Dermis microvascular lymphatic vessel endothelial cell (primary cell): Measurements from ENCODE around the gene ATAD3C. TPM values are rescaled to one million over a fixed set of nuclear protein-coding genes. Genes with fewer than 3 reads are reported as not detected.
"Not testable (repeated sequence)": the region's sequence is repeated elsewhere in the genome, so short reads cannot be mapped to it uniquely, and the experiment has no call there.

Experiments
- DNase-seq, 2 donors: peaks; one replicate each; pipeline versions ENCODE4 v3.0.0 to v3.0.0-alpha.2; 2010; ENCODE audit warnings: low read depth in 2 of 2
- total RNA-seq: library from RNA; depleted of rRNA; stranded (reverse); fragments of >200 nt; gene quantifications from 2 replicates; pipeline ENCODE4 v1.2.1, GENCODE V29; 2014

ATAD3C gene, protein sequence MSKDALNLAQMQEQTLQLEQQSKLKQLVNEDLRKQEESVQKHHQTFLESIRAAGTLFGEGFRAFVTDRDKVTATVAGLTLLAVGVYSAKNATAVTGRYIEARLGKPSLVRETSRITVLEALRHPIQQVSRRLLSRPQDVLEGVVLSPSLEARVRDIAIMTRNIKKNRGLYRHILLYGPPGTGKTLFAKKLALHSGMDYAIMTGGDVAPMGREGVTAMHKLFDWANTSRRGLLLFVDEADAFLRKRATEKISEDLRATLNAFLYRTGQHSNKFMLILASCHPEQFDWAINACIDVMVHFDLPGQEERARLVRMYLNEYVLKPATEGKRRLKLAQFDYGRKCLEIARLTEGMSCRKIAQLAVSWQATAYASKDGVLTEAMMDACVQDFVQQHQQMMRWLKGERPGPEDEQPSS
- 0.39 and 0.89 TPM in 2 replicates for total RNA-seq

DNA sequence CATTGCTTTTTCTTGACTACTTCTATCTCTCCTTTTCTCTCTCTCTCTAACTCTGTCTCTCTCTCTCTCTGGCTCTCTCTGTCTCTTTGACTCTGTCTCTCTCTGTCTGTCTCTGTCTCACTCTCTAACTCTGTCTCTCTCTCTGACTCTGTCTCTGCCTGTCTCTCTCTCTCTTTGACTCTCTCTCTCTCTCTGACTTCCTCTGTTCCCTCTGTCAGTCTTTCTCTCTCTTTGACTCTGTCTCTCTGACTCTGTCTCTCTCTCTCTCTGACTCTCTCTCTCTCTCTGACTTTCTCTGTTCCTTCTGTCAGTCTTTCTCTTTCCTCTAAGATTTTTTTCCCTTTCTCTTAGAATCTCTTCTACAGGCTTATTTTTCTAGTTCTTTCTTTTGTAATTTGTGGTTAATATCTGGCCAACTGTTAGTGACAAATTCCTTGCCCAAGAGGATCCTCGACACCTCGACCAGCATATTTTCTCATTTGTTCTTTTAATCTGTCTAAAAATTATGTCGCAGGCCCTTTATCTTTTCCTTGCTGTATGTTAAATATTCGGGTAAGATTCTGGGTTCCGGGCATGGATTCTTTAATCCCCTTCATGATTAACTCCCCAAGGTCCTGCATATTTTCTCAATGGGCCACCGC is at the start of gene ATAD3C:
Gene ATAD3C, plus strand, starts transcription at position 591 of the 641 bp plus-strand sequence. CDS start 995 bp downstream, outside the sequence.
- DNase-seq = no peak

- DNase-seq = peak in 1 of 2 donors; percentile 36
Measured at GRCh38 chr1:1399872-1400575, 49.5 kb upstream of the ATAD3C start.

GRCh38 chr1:1400576-1401456 is 48.7 kb upstream of the ATAD3C start:
- peak in 1 of 2 donors; percentile 27 for DNase-seq

- DNase-seq = no peak
Measured at GRCh38 chr1:1401457-1402010, 48.0 kb upstream of the ATAD3C start.

GRCh38 chr1:1402072-1402900 is 47.2 kb upstream of the ATAD3C start:
- peak; percentile 49 to 83 for DNase-seq

GRCh38 chr1:1402901-1403392 is 46.5 kb upstream of the ATAD3C start:
- not testable (repeated sequence) for DNase-seq

DNA sequence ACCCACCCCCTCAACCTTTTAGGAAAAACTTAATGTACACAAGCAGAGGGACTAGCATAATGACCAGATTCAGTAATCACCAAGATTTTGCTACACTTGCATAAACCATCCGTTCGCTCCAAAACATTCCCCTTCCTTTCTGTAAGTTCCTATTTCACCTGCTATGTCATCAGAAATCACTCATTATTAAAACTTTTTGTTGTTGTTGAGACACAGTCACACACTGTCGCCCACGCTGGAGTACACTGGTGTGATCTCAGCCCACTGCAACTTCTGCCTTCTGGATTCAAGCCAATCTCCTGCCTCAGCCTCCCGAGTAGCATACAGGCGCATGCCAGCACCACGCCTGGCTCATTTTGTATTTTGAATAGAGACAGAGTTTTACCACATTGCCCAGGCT is 45.8 kb upstream of the ATAD3C start:
- DNase-seq = no peak

- no peak for DNase-seq
Measured at GRCh38 chr1:1406101-1406820, 43.2 kb upstream of the ATAD3C start.

DNA sequence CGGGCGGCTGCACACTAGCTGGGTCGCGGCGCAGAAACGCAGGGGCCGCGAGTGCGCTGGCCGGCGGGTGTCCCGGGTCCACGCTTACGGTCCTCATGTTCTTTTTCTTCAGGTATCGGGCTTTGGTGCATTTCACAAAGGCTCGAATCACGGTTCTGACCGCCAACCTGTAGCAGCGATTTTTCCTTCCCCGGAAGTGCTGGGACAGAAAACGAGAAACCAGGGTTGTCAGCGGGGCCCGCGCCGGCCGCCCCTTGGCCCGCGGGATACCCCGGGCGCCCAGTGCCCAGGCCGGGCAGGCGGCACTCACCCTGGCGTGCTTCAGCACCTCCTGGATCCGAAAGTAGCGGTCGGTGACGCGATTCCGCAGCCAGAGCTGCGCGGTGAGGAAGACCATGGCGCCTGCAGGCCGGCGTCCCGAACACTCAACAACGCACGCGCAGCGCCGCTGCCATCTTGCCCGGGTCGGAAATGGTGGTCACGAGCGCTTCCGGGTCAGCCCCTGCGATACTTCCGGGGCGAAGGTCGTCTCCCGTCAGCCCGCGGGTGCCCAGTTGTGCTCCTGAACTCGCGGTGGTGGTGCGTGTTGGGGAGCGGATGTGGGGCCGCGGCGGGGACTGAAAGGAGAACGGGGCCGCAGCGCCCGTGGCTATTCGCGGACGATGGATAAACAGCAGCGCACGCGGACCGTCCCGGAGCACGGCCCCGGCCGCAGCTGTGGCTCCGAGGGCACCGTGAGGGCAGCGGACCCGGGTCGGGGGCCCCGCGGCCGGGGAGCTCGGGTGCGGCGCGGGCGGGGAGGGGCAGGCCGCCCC is 42.5 kb upstream of the ATAD3C start, which contains the start of gene MRPL20:
Gene MRPL20, minus strand, starts transcription at position 473 of the 815 bp plus-strand sequence. Its CDS starts 76 bp downstream, at position 397.
- peak; percentile 80 to 92 for DNase-seq

DNA sequence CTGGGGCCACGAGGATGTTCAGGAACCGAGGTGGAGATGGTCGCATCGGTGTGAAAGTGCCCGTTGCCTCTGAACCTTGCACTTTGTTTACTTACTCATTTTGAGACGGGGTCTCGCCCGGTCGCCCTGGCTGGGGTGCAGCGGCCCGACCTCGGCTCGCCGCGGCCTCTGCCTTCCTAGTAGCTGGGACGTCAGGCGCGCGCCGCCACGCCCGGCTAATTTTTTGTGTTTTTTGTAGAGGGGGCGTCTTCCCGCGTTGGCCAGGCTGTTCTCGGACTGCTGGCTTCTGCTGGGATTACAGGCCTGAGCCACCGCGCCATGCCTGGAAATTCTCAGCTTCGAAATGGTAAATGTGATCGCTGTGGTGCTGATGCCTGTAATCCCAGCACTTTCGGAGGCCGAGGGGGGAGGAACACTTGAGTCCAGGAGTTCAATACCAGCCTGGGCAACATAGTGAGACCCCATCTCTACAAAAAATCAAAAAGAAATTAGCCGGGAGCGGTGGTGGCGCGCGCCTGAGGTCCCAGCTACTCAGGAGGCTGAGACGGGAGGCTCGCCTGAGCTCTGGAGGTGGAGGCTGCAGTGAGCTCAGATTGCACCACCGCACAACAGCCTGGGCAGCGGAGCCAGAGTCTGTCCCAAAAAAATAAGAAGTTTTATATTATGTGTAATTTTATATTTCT is 41.7 kb upstream of the ATAD3C start:
- peak in 1 of 2 donors; percentile 70 for DNase-seq

GRCh38 chr1:1410238-1410637 is 39.3 kb upstream of the ATAD3C start:
- DNase-seq = not testable (repeated sequence)

- DNase-seq = no peak
Measured at GRCh38 chr1:1411626-1412025, 37.9 kb upstream of the ATAD3C start.

DNA sequence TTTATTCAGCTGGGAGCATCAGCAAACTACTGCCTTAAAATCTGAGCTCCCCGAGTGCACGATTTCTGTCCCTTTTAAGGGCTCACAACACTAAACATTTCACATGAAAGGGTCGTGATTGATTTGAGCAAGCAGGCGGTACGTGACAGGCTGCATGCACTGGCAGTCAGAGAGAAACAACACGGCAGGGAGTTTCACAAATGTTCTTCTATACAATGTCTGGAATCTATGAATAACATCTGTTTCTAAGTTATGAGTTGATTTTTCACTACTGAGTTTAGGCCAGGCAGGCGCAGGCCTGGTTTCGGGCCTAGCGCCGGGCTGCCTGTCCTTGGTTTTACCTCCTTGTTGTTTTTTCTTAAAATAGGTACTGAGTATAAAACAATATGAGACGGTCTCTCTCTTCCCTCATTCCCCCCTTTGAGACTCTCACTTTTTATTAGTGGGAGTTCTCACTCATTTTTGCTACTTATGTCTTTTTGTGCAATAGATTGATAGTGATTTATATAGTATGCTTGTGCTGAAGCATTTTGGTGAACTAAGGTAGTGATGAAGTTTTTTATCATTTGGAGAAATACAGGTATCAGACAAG is 37.1 kb upstream of the ATAD3C start:
- DNase-seq = not testable (repeated sequence)

GRCh38 chr1:1415751-1416150 is 33.7 kb upstream of the ATAD3C start:
- no peak for DNase-seq

GRCh38 chr1:1417396-1417795 is 32.1 kb upstream of the ATAD3C start:
- not testable (repeated sequence) for DNase-seq

DNA sequence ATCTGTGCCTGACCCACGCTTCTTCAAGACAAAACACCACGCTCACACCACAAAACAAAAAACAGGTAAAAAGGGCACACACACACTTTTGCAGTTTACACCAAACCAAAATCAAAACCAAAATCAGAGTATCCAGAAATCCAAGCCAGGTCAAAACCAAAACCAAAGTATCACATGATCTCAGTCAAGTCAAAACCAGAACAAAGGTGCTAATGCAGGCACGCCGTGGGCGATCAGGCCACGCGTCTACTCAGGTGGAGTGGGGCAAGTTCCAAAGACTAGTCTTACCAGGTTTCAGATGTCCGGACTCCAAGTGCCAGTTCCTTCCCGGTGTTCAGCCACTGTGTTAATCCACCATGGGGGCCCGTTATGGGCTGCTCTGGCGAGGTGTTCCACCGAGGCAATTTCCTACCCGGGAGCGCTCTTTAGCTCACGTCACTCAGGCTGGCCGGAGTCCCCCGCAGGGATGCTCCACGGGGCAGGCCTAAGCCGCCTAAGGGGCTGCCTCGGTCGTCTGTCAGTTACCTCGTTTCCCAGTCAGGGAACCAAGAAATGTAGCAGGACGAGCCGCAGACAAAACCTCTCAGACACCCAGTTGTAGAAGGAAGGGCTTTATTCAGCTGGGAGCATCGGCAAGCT is 31.5 kb upstream of the ATAD3C start:
- DNase-seq = not testable (repeated sequence)
